HG03457 (cell line): ENCODE data around the gene MRPL17.
"Not testable (repeated sequence)": the region's sequence is repeated elsewhere in the genome, so short reads cannot be mapped to it uniquely, and the experiment has no call there.

Experiments used
- ATAC-seq: cut with Tn5 transposase; IDR thresholded peaks from one replicate; pipeline ENCODE4 v1.9.1; 2021; ENCODE audit warnings: moderate number of reproducible peaks; ENCODE audit not compliant: unreplicated experiment

Gene MRPL17

GRCh38 chr11:6684068-6684467 lies 928 bp upstream of the MRPL17 start:
- not testable (repeated sequence) for ATAC-seq

DNA sequence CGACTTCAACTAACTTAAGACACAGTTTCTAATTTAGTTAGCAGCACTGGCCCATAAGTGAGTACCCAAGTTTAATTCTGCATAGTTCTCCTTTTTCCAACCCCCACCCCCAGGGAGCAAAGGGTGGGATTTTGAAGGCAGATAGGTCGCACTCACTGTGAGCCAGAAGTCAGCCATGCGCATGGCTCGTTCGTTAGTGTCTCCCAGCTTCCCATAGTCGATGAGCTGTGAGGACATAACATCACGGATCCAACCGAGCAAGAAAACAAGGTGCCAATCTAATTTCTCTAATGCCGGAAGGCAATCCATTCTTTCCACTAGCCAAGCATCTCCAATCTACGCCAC lies 577 bp downstream of the MRPL17 start:
- peak; percentile 3 for ATAC-seq

DNA sequence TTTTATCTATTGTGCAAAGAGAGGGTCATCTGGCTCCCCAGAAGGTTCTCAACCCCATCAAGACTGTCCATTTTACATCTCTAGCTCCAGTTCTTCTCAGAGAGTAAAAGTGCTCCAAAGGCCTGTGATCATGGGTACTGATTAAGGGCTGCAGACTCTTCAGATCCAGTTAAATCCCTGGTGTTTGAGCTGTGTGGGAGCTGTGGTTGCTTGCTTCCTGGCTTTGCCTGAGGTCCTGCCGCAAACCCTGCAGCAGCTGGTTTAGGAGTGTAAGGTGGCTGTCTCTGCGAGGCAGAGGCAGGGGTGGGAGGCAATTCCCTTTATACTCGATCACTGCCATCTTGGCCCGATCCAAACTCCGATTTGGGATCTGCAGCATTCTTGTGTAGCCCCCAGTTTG lies 1.2 kb downstream of the MRPL17 start:
- ATAC-seq, result no peak

DNA sequence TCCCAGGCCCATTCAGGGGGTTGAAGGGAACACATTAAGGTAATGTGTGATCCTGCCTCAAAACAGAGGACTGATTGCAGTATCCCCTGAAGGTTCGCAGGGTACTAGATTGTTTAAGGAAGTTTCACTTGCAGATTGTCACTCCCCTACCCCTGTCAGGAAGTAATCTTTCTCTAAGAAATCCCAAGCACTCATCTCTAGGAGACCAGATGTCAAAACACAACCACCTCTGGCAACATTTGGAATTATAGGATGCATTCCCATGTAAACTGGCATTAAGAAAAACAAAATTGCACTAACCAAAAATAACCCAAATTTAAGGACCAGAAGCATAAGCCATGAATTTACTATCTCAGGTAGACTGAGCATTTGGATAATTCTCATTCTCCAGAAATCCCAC lies 1.6 kb downstream of the MRPL17 start:
- no peak for ATAC-seq

GRCh38 chr11:6677018-6677417 lies 6.1 kb downstream of the MRPL17 start:
- no peak for ATAC-seq

- no peak for ATAC-seq
These were observed 8.3 kb downstream of the MRPL17 start for GRCh38 chr11:6674862-6675261.

- no peak for ATAC-seq
These were observed 8.9 kb downstream of the MRPL17 start for GRCh38 chr11:6674219-6674597.

DNA sequence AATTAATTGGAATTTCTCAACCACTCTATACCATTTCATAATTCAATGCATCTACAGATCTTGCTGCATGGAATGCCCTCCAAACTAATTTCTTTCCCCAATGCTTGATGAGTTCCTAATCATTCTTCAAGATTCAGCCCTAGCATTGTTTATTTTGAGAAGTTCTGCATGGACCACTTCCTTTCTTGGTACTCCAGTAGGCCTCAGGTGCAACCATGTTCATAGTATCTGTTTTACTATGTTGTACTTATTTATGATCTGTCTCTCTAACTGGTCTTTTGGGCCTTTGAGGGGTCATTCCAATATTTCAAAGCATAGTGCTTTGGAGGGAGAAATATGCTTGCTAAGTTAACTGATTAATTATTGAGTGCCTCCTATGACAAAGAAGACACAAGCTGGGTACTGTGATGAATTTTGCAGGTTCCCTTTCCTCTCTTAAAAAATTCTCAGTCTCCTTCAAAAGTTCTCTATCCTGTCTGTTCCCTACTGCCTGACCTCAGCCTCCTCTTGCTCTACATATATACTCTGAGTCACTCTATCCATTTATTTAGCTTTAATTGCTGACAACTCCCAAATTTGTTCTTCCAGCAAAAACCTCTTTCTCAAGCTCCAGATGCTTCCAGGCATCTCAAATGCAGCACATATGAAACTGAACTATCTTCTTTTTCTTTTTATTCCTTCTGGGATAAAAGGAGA lies 9.5 kb downstream of the MRPL17 start:
- ATAC-seq, result no peak

GRCh38 chr11:6671991-6672390 lies 11.1 kb downstream of the MRPL17 start:
- no peak for ATAC-seq

DNA sequence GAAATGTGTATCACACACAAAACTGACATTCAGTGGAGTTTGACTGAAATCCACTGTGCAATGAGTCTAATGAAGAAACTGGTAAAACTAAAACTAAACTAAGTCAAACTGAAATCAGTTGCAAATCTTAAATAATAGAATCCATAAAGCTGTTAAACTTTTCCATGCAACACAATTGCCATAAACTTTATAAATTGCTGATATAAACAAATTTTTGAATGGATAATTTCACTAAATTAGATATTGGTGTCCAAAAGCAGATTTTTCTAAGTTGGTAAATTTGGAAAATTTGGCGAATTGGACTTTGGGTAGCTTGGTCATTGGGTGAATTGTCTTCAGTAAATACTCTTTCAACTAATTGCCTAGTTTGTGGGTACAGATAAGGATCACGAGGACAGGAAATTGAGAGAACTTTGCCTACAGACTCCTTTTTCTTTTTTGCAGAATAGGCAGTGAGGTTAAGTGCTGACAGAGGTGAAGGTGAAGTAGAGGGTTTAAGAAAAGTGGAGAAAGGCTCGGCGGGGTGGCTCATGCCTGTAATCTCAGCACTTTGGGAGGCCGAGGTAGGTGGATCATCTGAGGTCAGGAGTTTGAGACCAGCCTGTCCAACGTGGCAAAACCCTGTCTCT lies 12.8 kb downstream of the MRPL17 start:
- ATAC-seq, result no peak

GRCh38 chr11:6667733-6668374 lies 15.3 kb downstream of the MRPL17 start:
- ATAC-seq, result no peak

DNA sequence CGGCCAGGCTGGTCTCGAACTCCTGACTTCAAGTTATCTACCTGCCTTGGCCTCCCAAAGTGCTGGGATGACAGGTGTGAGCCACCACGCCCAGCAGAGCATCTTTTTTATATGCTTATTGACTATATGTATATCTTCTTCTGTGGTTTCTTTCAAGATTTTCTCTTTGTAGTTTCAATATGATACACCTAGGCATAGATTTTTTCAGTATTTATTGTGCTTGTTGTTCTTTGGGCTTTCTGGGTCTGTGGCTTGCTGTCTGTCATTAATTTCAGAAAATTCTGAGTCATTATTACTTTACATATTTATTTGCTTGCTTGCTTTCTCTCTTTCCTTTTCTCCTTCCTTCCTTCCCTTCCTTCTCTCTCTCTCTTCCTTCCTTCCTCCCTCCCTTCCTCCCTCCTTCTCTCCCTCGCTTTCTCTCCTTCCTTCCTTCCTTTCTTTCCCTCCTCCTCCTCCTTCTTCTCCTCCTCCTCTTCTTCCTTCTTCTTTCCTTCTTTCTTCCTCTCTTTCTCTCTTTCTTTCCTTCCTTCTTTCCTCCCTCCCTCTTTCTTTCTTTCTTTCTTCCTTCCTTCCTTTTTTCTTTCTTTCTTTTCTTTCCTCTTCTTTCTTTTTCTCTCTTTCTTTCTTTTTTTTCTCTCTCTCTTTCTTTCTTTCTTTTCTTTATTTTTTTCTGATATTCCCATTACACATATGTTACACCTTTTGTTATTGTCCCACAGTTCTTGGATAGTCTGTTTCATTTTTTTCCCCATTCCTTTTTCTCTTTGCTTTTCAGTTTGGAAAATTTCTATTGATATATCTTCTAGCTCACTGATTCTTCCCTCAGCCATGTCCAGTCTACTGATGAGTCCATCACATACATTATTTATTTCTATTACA lies 16.6 kb downstream of the MRPL17 start:
- ATAC-seq, result no peak

- ATAC-seq, result no peak
These were observed 18.6 kb downstream of the MRPL17 start for GRCh38 chr11:6664551-6664950.

GRCh38 chr11:6663794-6664469 lies 19.2 kb downstream of the MRPL17 start:
- no peak for ATAC-seq

DNA sequence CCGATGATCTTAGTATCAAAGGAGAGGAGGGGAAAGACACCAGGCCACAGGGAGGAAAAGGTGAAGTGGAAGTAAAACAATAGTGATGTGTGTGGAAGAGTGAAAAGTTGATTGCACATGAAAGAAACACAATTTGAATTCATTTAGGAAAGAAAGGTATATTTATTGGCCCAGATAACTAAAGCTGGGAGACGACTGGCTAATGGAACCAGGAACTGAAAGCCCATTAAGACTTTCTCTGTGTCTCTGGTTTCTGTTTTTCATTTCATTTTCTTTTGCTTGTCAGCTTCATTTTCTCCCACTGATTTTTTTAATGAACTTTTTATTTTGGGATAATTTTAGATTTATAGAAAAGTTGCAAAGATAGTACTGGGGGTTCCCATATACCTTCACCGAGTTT lies 22.4 kb downstream of the MRPL17 start:
- ATAC-seq, result no peak

GRCh38 chr11:6658647-6659046 lies 24.5 kb downstream of the MRPL17 start:
- no peak for ATAC-seq

GRCh38 chr11:6657346-6657745 lies 25.8 kb downstream of the MRPL17 start:
- ATAC-seq, result no peak

- ATAC-seq, result no peak
These were observed 26.2 kb downstream of the MRPL17 start for GRCh38 chr11:6656936-6657335.

DNA sequence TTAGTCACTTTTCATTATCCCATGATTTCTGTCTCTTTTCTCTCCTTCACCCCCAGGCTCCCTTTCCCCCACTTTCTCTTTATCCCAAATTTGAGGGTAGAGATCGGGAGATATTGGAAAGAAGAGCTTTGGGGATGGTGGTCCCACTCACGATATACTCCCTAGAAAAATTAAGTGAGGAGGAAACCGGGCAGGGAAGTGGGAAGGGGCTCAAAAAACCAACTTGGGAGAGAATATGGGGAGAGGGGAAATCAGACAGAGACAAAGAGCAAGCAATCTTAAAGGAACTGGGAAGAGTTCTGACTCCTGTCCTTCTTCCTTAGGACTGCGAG lies 26.6 kb downstream of the MRPL17 start:
- ATAC-seq, result no peak

- no peak for ATAC-seq
These were observed 27.2 kb downstream of the MRPL17 start, which contains the start of gene DCHS1 for GRCh38 chr11:6655790-6656583. Gene DCHS1, minus strand, starts transcription at chr11:6655809. Its CDS starts 14,196 bp downstream, at chr11:6641613.
